NB4 (cell line): Measurements from ENCODE around the gene LETM1.

ENCODE experiments used
- CTCF ChIP-seq: IDR thresholded peaks from one replicate; pipeline ENCODE4 v1.5.1; 2012; ENCODE audit warnings: low read depth, low read length
- TF ChIP-seq, protein P1 (sequence below): IDR thresholded peaks from 2 replicates; pipeline ENCODE4 v1.6.1; 2011; ENCODE audit warnings: low read depth, low read length

DNA sequence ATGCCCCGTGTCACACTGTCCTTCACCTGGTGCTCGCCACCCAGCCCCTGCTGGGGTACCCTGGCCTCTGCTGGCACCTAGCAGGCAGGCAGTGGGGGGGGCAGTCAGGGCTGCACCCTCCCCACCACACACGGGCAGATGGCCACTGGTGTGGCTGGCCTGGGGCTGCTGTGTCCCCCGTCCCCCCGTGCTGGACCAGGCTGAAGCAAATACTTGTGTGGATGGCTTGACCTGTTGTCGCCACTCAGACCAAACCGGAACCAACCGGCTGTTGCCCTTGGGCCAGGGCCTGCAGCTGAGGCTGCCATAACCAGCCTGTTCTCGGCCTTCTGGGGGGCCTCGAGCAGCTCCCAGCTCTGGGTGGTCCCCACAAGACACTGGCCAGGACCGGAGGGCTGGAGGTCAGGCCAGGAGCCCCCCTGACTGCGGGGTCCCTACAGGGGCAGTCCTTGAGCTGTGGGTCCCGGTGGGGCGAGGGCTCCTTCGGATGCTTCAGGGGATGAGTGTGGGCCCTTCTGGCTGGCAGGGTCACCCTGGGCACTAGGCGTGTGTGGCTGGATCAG, 58.6 kb downstream of the LETM1 start:
- TF ChIP-seq CTCF: no peak
- TF ChIP-seq, protein P1, sequence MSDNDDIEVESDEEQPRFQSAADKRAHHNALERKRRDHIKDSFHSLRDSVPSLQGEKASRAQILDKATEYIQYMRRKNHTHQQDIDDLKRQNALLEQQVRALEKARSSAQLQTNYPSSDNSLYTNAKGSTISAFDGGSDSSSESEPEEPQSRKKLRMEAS: no peak
